Measurements from ENCODE around the gene RBM14.
"Not testable (repeated sequence)": the region's sequence is repeated elsewhere in the genome, so short reads cannot be mapped to it uniquely, and the experiment has no call there.

Gene RBM14

GRCh38 chr11:66598993-66599392, 17.4 kb upstream of the RBM14 start:
- no peak for FAIRE-seq

GRCh38 chr11:66600219-66600618, 16.2 kb upstream of the RBM14 start:
- FAIRE-seq: no peak

GRCh38 chr11:66600631-66601233, 15.7 kb upstream of the RBM14 start:
- FAIRE-seq: no peak

- no peak for FAIRE-seq
Observed at GRCh38 chr11:66603072-66603471, 13.4 kb upstream of the RBM14 start.

GRCh38 chr11:66604155-66604554, 12.3 kb upstream of the RBM14 start:
- no peak for FAIRE-seq

GRCh38 chr11:66606608-66607007, 9.8 kb upstream of the RBM14 start:
- FAIRE-seq: not testable (repeated sequence)

GRCh38 chr11:66607126-66607834, 9.2 kb upstream of the RBM14 start:
- FAIRE-seq: no peak

- FAIRE-seq: no peak
Observed at GRCh38 chr11:66609721-66610617, 6.5 kb upstream of the RBM14 start.

- FAIRE-seq: no peak
Observed at GRCh38 chr11:66612458-66612857, 4.0 kb upstream of the RBM14 start.

GRCh38 chr11:66614073-66614472, 2.4 kb upstream of the RBM14 start:
- FAIRE-seq: no peak

GRCh38 chr11:66617155-66617834, 865 bp downstream of the RBM14 start:
- no peak for FAIRE-seq

GRCh38 chr11:66619080-66619554, 2.7 kb downstream of the RBM14 start:
- FAIRE-seq: no peak

- no peak for FAIRE-seq
Observed at GRCh38 chr11:66624450-66624849, 8.0 kb downstream of the RBM14 start.

- no peak for FAIRE-seq
Observed at GRCh38 chr11:66625041-66625751, 8.8 kb downstream of the RBM14 start.

- FAIRE-seq: no peak
Observed at GRCh38 chr11:66625752-66626149, 9.3 kb downstream of the RBM14 start.

GRCh38 chr11:66626382-66626781, 10.0 kb downstream of the RBM14 start:
- no peak for FAIRE-seq

- no peak for FAIRE-seq
Observed at GRCh38 chr11:66626926-66627325, 10.5 kb downstream of the RBM14 start.

- FAIRE-seq: no peak
Observed at GRCh38 chr11:66628061-66628603, 11.7 kb downstream of the RBM14 start.

GRCh38 chr11:66629356-66629755, 12.9 kb downstream of the RBM14 start:
- FAIRE-seq: no peak

- no peak for FAIRE-seq
Observed at GRCh38 chr11:66631883-66632282, 15.5 kb downstream of the RBM14 start.

GRCh38 chr11:66632952-66633351, 16.5 kb downstream of the RBM14 start:
- FAIRE-seq: no peak

- FAIRE-seq: no peak
Observed at GRCh38 chr11:66636411-66636810, 20.0 kb downstream of the RBM14 start.
